Cardiac muscle cell (in vitro differentiated cells and primary cell): ENCODE results near the gene PLIN5. TPM values are rescaled to one million over a fixed set of nuclear protein-coding genes. Genes with fewer than 3 reads are reported as not detected.
A peak's percentile ranks its signal among the peaks of the same experiment; 100 is the strongest.

Experiments
- DNase-seq, 2 donors: peaks; one replicate each; pipeline versions ENCODE4 v3.0.0 to v3.0.0-alpha.2; 2010 to 2017; ENCODE audit warnings: low read depth in 1 of 2, low spot score in 1 of 2
- H3K27ac ChIP-seq: fragments of 200-600 bp; sonication (generic); 2 replicates; pipeline ENCODE4 v1.5.1; 2016
- H3K27me3 ChIP-seq: fragments of 200-600 bp; sonication (generic); 2 replicates; pipeline ENCODE4 v1.6.0; 2016; ENCODE audit warnings: control low read depth
- H3K36me3 ChIP-seq: fragments of 200-600 bp; sonication (generic); 2 replicates; pipeline ENCODE4 v1.5.1; 2016; ENCODE audit warnings: control low read depth
- H3K4me1 ChIP-seq: fragments of 200-600 bp; sonication (generic); 2 replicates; pipeline ENCODE4 v1.8.1; 2017; ENCODE audit warnings: low read depth, mild to moderate bottlenecking, mixed run types
- H3K4me3 ChIP-seq: fragments of 200-600 bp; sonication (generic); 2 replicates; pipeline ENCODE4 v1.5.1; 2016; ENCODE audit warnings: mild to moderate bottlenecking
- H3K9me3 ChIP-seq: fragments of 200-600 bp; sonication (generic); 2 replicates; pipeline ENCODE4 v1.5.1; 2017; ENCODE audit warnings: low read depth, mild to moderate bottlenecking, control low read depth
- CTCF ChIP-seq: IDR thresholded peaks from 2 replicates; pipeline ENCODE4 v1.5.1; 2012; ENCODE audit warnings: low read depth, mild to moderate bottlenecking, low read length
- polyA plus RNA-seq: library from polyadenylated mRNA; unstranded; fragments of >200 nt; fragmentation: Nextera tagmentation; extraction: Ambion mirVana; gene quantifications from 2 replicates; pipeline ENCODE4 v1.2.1, GENCODE V29; 2016
- total RNA-seq: library from RNA; depleted of rRNA; stranded (reverse); fragments of >200 nt; gene quantifications from 2 replicates; pipeline ENCODE4 v1.2.3, GENCODE V29; 2016

Gene PLIN5
- total and polyA plus RNA-seq, 2 experiments from 2014 or later = 8.7 to 10.1 TPM

- Histone ChIP-seq H3K4me3 (no peak overlapping the region), H3K9me3 (no peaks in the 10 kb centered on the region), H3K27ac (no peak overlapping the region), H3K36me3 (no peaks in the 10 kb centered on the region), H3K4me1 (no peaks in the 10 kb centered on the region), H3K27me3 (no peaks in the 10 kb centered on the region)
- no peak for TF ChIP-seq CTCF
- DNase-seq = no peak
These were observed 51.6 kb downstream of the PLIN5 start for GRCh38 chr19:4483385-4483784.

- Histone ChIP-seq H3K4me1 (no peaks in the 10 kb centered on the region), H3K27me3 (no peaks in the 10 kb centered on the region), H3K36me3 (no peaks in the 10 kb centered on the region), H3K4me3 (no peak overlapping the region), H3K27ac (no peak overlapping the region), H3K9me3 (no peaks in the 10 kb centered on the region)
- DNase-seq = no peak
- no peak for TF ChIP-seq CTCF
These were observed 52.2 kb downstream of the PLIN5 start for GRCh38 chr19:4482721-4483364.

GRCh38 chr19:4477034-4477801, 57.8 kb downstream of the PLIN5 start:
- no peaks in the 10 kb centered on the region for H3K9me3 ChIP-seq
- peaks cover 9% of the 10 kb centered on the region for H3K36me3 ChIP-seq
- TF ChIP-seq CTCF = no peak
- H3K4me3 ChIP-seq = no peak overlapping the region
- H3K27me3 ChIP-seq = no peaks in the 10 kb centered on the region
- DNase-seq = no peak
- H3K4me1 ChIP-seq = peaks cover 4% of the 10 kb centered on the region
- H3K27ac ChIP-seq = no peak overlapping the region

GRCh38 chr19:4474514-4475022, 60.5 kb downstream of the PLIN5 start:
- peak; percentile 72 to 88 for DNase-seq
- peak overlapping the region; percentile 79 for H3K27ac ChIP-seq
- no peaks in the 10 kb centered on the region for H3K9me3 ChIP-seq
- H3K4me3 ChIP-seq = peak overlapping the region; percentile 91
- peaks cover 4% of the 10 kb centered on the region for H3K4me1 ChIP-seq
- H3K27me3 ChIP-seq = no peaks in the 10 kb centered on the region
- no peak for TF ChIP-seq CTCF
- peaks cover 9% of the 10 kb centered on the region for H3K36me3 ChIP-seq

- H3K4me1 ChIP-seq = peaks cover 4% of the 10 kb centered on the region
- H3K27me3 ChIP-seq = no peaks in the 10 kb centered on the region
- H3K36me3 ChIP-seq = peaks cover 9% of the 10 kb centered on the region
- H3K4me3 ChIP-seq = peak overlapping the region; percentile 91
- no peaks in the 10 kb centered on the region for H3K9me3 ChIP-seq
- no peak for TF ChIP-seq CTCF
- peak in 1 of 2 donors; percentile 19 for DNase-seq
- peak overlapping the region; percentile 79 for H3K27ac ChIP-seq
These were observed 61.1 kb downstream of the PLIN5 start for GRCh38 chr19:4473763-4474513.
